Measurements from ENCODE around the gene IGF2.
A peak's percentile ranks its signal among the peaks of the same experiment; 100 is the strongest.

Gene IGF2

DNA sequence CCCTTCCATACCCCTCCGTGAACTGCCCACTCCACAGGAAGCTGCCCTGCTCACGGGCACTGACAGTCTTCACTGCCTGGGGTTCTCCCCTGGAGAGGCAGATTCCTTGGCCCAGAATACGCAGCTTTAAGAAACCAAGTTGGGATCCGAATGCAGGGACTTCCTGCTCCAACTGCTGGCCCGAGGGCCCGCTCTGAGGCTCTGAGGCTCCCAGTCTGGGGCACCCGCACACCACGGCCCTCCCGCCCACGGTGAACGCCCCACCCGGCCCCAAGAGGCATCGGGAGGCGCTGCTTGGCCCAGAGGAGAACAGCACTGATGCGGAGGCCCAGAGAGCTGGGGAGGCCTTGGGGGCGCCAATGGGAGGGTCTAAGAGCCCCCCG, 42.3 kb downstream of the IGF2 start:
- TF ChIP-seq, protein P1, sequence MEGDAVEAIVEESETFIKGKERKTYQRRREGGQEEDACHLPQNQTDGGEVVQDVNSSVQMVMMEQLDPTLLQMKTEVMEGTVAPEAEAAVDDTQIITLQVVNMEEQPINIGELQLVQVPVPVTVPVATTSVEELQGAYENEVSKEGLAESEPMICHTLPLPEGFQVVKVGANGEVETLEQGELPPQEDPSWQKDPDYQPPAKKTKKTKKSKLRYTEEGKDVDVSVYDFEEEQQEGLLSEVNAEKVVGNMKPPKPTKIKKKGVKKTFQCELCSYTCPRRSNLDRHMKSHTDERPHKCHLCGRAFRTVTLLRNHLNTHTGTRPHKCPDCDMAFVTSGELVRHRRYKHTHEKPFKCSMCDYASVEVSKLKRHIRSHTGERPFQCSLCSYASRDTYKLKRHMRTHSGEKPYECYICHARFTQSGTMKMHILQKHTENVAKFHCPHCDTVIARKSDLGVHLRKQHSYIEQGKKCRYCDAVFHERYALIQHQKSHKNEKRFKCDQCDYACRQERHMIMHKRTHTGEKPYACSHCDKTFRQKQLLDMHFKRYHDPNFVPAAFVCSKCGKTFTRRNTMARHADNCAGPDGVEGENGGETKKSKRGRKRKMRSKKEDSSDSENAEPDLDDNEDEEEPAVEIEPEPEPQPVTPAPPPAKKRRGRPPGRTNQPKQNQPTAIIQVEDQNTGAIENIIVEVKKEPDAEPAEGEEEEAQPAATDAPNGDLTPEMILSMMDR (IDR thresholded peaks at IDR 0.05; ENCODE audit: low read depth, low read length), result no peak
- peak overlapping the region; percentile 18; the same call in 1 of the 2 replicates for H3K4me3 ChIP-seq (ENCODE audit: low read depth, low read length)

DNA sequence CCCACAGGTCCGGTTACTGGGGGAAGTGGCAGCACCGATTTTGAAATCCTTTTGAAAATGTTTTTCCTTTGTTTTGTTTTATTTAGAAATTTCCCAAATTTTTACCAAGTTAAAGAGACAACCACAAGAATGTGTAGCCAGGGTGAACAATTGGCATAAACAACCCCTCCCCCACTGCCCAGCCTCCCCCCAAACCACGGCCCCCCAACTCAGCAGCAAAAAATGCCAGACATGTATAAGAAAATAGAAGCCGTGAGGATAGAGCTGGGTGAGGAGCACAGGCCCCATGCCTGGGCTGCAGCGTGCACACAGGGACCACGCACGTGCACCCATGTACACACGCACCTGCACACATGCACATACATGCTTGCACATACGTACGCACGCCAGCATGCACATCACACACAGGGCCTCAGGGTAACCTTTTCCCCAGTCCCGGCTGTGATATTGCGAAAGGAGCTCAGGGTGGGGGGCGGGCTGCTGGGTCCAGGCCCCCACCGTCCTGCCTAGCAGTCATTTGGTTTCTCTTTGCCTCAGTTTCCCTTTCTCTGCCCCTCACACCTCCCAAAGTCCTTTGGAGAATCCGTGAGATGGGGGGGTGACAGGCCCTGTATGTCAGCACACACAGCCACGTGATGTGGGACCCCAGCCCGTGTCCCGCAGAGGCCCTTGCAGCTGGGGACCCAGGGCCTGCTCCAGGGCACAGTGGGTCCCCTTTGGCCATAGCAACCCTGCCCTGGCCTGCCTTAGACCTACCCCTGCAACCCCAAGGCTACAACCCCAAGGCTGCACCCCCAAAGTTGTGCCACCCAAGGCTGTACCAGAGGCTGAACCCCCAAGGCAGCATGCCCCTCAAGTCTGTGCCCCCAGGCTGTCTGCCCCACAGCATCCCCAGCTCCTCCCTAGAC, 42.9 kb downstream of the IGF2 start:
- H3K4me3 ChIP-seq (ENCODE audit: low read depth, low read length), result peak overlapping the region; percentile 27

DNA sequence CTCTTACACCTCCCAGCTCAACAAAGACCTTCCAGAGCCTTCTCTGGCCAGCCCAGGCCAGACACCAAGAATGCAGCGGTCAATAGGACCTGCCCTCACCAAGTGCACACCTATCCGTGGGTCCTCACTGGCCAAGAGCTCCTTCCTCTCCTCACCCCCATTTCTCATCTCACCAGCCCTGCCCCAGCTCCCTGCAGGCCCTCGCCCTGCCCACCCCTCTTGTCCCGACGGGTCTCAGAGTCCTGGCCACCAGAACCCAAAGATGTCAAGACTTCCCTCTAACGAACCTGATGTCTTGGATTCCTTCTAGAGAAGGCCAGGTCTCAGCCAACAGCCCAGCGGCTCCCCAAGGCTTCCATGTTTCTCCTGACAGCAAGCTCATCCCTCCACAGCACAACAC, 43.6 kb downstream of the IGF2 start:
- TF ChIP-seq, protein P1 (IDR thresholded peaks at IDR 0.05; ENCODE audit: low read depth, low read length), result no peak
- H3K4me3 ChIP-seq (ENCODE audit: low read depth, low read length), result peak overlapping the region; percentile 27

More for the DNA sequence above, 42.9 kb downstream of the IGF2 start:
- TF ChIP-seq, protein P1 (IDR thresholded peaks at IDR 0.05; ENCODE audit: low read depth, low read length), result no peak

DNA sequence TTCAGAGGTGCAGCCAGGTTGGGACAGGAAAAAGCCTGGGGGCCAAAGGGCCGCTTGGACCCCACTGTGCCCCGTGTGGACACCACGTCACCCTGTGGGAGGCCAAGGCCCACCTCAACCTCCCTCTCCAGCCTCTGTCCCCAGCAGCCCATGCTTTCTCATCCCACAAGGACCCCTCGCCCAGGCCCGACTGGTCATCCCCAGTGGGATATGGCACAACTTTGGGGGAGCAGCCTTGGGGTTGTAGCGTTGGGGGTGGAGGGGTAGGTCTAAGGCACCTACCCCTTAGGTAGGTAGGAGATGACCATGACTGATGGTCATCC, 44.0 kb downstream of the IGF2 start:
- peak overlapping the region; percentile 27; the same call in 1 of the 2 replicates for H3K4me3 ChIP-seq (ENCODE audit: low read depth, low read length)
- TF ChIP-seq, protein P1 (IDR thresholded peaks at IDR 0.05; ENCODE audit: low read depth, low read length), result no peak

DNA sequence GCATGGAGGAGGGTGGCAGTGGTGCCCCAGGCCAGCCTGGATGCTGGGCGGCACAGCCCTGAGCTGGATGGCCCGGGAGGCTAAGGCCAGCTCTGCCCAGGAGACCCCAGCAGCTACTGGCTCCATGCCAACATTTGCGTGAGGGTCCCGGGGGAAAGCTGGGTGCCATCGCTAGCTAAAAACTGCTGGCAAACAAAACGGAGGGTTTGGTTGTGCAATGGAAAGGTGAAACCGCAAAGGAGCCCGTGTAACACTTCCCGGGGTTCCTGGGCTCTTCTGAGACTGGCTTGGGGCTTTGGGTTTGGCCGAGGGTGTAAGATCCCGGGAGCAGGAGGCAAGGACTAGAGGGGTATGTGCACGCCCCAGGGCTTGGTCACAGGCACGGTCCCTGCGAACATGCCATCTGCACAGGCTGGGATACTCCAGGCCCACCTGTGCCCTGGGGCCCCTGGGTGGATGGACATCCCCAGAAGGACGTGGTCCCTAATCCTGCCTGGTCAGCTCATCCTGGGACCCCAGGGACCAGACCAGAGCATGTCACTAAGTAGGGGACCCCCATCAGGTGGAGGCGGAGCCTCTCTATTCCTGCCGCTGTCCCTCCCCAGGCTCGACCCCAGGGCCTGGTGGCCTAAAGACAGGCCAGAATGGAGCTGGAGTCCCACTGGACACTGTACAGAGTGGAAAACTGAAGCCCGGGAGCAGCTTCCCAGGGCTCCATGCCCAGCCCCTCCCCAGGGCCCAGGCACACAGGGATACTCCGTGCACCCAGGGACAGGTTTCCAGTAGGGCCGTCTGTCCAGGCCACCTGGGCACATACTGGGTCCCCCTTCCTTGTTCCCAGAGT, 44.6 kb downstream of the IGF2 start:
- no peak overlapping the region for H3K4me3 ChIP-seq (ENCODE audit: low read depth, low read length)
- TF ChIP-seq, protein P1 (IDR thresholded peaks at IDR 0.05; ENCODE audit: low read depth, low read length), result no peak

DNA sequence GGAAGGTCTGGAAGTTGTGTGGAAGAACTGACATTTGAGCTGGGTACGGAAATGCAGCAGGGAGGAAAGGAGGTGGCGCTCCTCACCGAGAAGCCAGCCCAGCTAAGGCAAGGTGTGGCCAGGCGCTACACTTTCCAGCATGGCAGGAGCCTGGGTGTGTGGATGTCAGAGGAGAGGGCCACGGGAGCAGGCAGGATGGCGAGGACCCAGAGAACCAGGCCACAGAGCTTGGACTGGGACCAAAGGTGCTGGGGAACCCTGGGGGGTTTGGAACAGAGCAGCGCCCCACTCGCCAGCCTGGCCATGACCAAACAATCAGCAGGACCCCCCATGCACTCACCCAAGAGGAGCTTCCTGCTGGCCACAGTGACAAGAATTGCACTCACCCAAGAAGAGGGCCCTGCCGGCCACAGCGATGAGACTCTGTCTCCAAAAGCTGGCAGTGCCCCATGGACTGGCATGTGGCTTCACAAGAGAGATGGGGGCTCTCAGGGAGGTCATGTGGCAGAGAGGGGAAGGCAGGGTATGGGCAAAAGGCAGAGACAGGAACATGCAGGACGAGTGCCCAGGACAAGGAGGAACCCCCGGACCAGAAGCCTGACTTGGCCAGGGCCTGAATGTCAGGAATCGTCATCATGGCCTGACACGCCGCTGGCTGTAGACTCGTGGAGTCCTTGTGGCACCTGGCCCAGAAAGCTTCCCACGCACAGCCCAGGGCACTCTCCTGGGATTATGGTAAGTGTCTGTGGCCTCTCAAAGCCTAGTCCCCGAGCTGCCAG, 45.4 kb downstream of the IGF2 start:
- TF ChIP-seq, protein P1 (IDR thresholded peaks at IDR 0.05; ENCODE audit: low read depth, low read length), result no peak
- H3K4me3 ChIP-seq (ENCODE audit: low read depth, low read length), result no peak overlapping the region
